Smooth muscle cell of the pulmonary artery (primary cell): ENCODE results near the gene PCBD1. TPM values are rescaled to one million over a fixed set of nuclear protein-coding genes. Genes with fewer than 3 reads are reported as not detected.

Source experiments
- total RNA-seq: library from RNA; depleted of rRNA; stranded (reverse); fragments of >200 nt; gene quantifications from 2 replicates; pipeline ENCODE4 v1.2.3, GENCODE V29; 2014

Gene PCBD1
- 39.1 and 47.3 TPM in 2 replicates for total RNA-seq

GRCh38 chr10:70887804-70888800 is at the start of gene PCBD1:
Gene PCBD1 (minus strand): TSS chr10:70888565. CDS start chr10:70888533, 32 bp downstream.

Other genes with a start within 250 kb of the PCBD1 start
- gene ADAMTS14, start 216.1 kb downstream of the PCBD1 start, total RNA-seq, result 2.5 TPM in 2 replicates
- gene TBATA, start 103.2 kb downstream of the PCBD1 start, total RNA-seq, result not detected in 2 replicates
- 26.0 and 31.9 TPM in 2 replicates for gene SGPL1, start 72.6 kb downstream of the PCBD1 start, total RNA-seq